Ishikawa (cell line): ENCODE data around the gene RPL19.

ENCODE experiments used
- MAX ChIP-seq: IDR thresholded peaks from 2 replicates; pipeline ENCODE4 v1.6.1; 2012
- TCF12 ChIP-seq: IDR thresholded peaks from 2 replicates; pipeline ENCODE4 v1.6.1; 2012; ENCODE audit warnings: low read depth
- USF1 ChIP-seq: IDR thresholded peaks from 2 replicates; pipeline ENCODE4 v1.6.1; 2012
- YY1 ChIP-seq: IDR thresholded peaks from 2 replicates; pipeline ENCODE4 v1.6.1; 2012; ENCODE audit warnings: low read depth
- ZBTB7A ChIP-seq: IDR thresholded peaks from 2 replicates; pipeline ENCODE4 v1.6.1; 2012; ENCODE audit warnings: low read depth

- TF ChIP-seq MAX (no peak), ZBTB7A (no peak), TCF12 (no peak), USF1 (no peak), YY1 (no peak)
Measured at GRCh38 chr17:39156491-39156890, 43.6 kb upstream of the RPL19 start.
